Measurements from ENCODE around the gene PAMR1. TPM values are rescaled to one million over a fixed set of nuclear protein-coding genes. Genes with fewer than 3 reads are reported as not detected.

Gene PAMR1
- total RNA-seq = 0.10 TPM

- H3K9me3 ChIP-seq (ENCODE audit: low read depth, low read length) = no peaks in the 10 kb centered on the region
- no peak within 1 kb of the TSS for H3K4me3 ChIP-seq (ENCODE audit: low read length)
- H3K4me1 ChIP-seq (ENCODE audit: insufficient read depth, low read length) = no peaks in the 10 kb centered on the region
- peaks cover 56% of the 10 kb centered on the region for H3K27me3 ChIP-seq (ENCODE audit: insufficient read depth, low read length)
Measured at GRCh38 chr11:35525501-35526175, at the start of gene PAMR1. PAMR1 (minus strand) TSS chr11:35525616; CDS start chr11:35525585, 31 bp downstream.

- H3K27me3 ChIP-seq (ENCODE audit: insufficient read depth, low read length) = peaks cover 9% of the 10 kb centered on the region
- H3K9me3 ChIP-seq (ENCODE audit: low read depth, low read length) = no peaks in the 10 kb centered on the region
- H3K4me1 ChIP-seq (ENCODE audit: insufficient read depth, low read length) = no peaks in the 10 kb centered on the region
- no peak overlapping the region for H3K4me3 ChIP-seq (ENCODE audit: low read length)
Measured at GRCh38 chr11:35571696-35572095, 46.3 kb upstream of the PAMR1 start.

- Histone ChIP-seq H3K27me3 (ENCODE audit: insufficient read depth, low read length) (peaks cover 9% of the 10 kb centered on the region), H3K9me3 (ENCODE audit: low read depth, low read length) (no peaks in the 10 kb centered on the region), H3K4me3 (ENCODE audit: low read length) (no peak overlapping the region), H3K4me1 (ENCODE audit: insufficient read depth, low read length) (no peaks in the 10 kb centered on the region)
Measured at GRCh38 chr11:35567737-35568465, 42.5 kb upstream of the PAMR1 start.

GRCh38 chr11:35566885-35567284 is 41.5 kb upstream of the PAMR1 start:
- Histone ChIP-seq H3K4me1 (ENCODE audit: insufficient read depth, low read length) (no peaks in the 10 kb centered on the region), H3K4me3 (ENCODE audit: low read length) (no peak overlapping the region), H3K9me3 (ENCODE audit: low read depth, low read length) (no peaks in the 10 kb centered on the region), H3K27me3 (ENCODE audit: insufficient read depth, low read length) (peaks cover 2% of the 10 kb centered on the region)

- Histone ChIP-seq H3K4me1 (ENCODE audit: insufficient read depth, low read length) (no peaks in the 10 kb centered on the region), H3K9me3 (ENCODE audit: low read depth, low read length) (no peaks in the 10 kb centered on the region), H3K4me3 (ENCODE audit: low read length) (no peak overlapping the region)
Measured at GRCh38 chr11:35566181-35566580, 40.8 kb upstream of the PAMR1 start.

GRCh38 chr11:35564245-35564595 is 38.8 kb upstream of the PAMR1 start:
- H3K9me3 ChIP-seq (ENCODE audit: low read depth, low read length) = no peaks in the 10 kb centered on the region
- no peak overlapping the region for H3K4me3 ChIP-seq (ENCODE audit: low read length)
- no peaks in the 10 kb centered on the region for H3K4me1 ChIP-seq (ENCODE audit: insufficient read depth, low read length)

More at GRCh38 chr11:35566181-35566580, 40.8 kb upstream of the PAMR1 start:
- peaks cover 2% of the 10 kb centered on the region for H3K27me3 ChIP-seq (ENCODE audit: insufficient read depth, low read length)

GRCh38 chr11:35563484-35564244 is 38.2 kb upstream of the PAMR1 start:
- peaks cover 2% of the 10 kb centered on the region for H3K27me3 ChIP-seq (ENCODE audit: insufficient read depth, low read length)
- no peak overlapping the region for H3K4me3 ChIP-seq (ENCODE audit: low read length)
- no peaks in the 10 kb centered on the region for H3K9me3 ChIP-seq (ENCODE audit: low read depth, low read length)
- no peaks in the 10 kb centered on the region for H3K4me1 ChIP-seq (ENCODE audit: insufficient read depth, low read length)

More at GRCh38 chr11:35564245-35564595, 38.8 kb upstream of the PAMR1 start:
- peaks cover 2% of the 10 kb centered on the region for H3K27me3 ChIP-seq (ENCODE audit: insufficient read depth, low read length)

GRCh38 chr11:35559949-35560348 is 34.5 kb upstream of the PAMR1 start:
- no peak overlapping the region for H3K4me3 ChIP-seq (ENCODE audit: low read length)

GRCh38 chr11:35558513-35558912 is 33.1 kb upstream of the PAMR1 start:
- H3K9me3 ChIP-seq (ENCODE audit: low read depth, low read length) = no peaks in the 10 kb centered on the region
- no peak overlapping the region for H3K4me3 ChIP-seq (ENCODE audit: low read length)
- H3K4me1 ChIP-seq (ENCODE audit: insufficient read depth, low read length) = no peaks in the 10 kb centered on the region
- H3K27me3 ChIP-seq (ENCODE audit: insufficient read depth, low read length) = no peaks in the 10 kb centered on the region

More at GRCh38 chr11:35559949-35560348, 34.5 kb upstream of the PAMR1 start:
- no peaks in the 10 kb centered on the region for H3K9me3 ChIP-seq (ENCODE audit: low read depth, low read length)
- no peaks in the 10 kb centered on the region for H3K27me3 ChIP-seq (ENCODE audit: insufficient read depth, low read length)
- H3K4me1 ChIP-seq (ENCODE audit: insufficient read depth, low read length) = no peaks in the 10 kb centered on the region

GRCh38 chr11:35555488-35555887 is 30.1 kb upstream of the PAMR1 start:
- H3K4me1 ChIP-seq (ENCODE audit: insufficient read depth, low read length) = no peaks in the 10 kb centered on the region
- H3K9me3 ChIP-seq (ENCODE audit: low read depth, low read length) = no peaks in the 10 kb centered on the region
- H3K4me3 ChIP-seq (ENCODE audit: low read length) = no peak overlapping the region
- H3K27me3 ChIP-seq (ENCODE audit: insufficient read depth, low read length) = peaks cover 3% of the 10 kb centered on the region

- Histone ChIP-seq H3K9me3 (ENCODE audit: low read depth, low read length) (no peaks in the 10 kb centered on the region), H3K4me1 (ENCODE audit: insufficient read depth, low read length) (no peaks in the 10 kb centered on the region), H3K4me3 (ENCODE audit: low read length) (no peak overlapping the region), H3K27me3 (ENCODE audit: insufficient read depth, low read length) (peaks cover 3% of the 10 kb centered on the region)
Measured at GRCh38 chr11:35554491-35555437, 29.3 kb upstream of the PAMR1 start.

GRCh38 chr11:35553831-35554230 is 28.4 kb upstream of the PAMR1 start:
- Histone ChIP-seq H3K27me3 (ENCODE audit: insufficient read depth, low read length) (peaks cover 3% of the 10 kb centered on the region), H3K4me1 (ENCODE audit: insufficient read depth, low read length) (no peaks in the 10 kb centered on the region), H3K9me3 (ENCODE audit: low read depth, low read length) (no peaks in the 10 kb centered on the region), H3K4me3 (ENCODE audit: low read length) (no peak overlapping the region)

- no peaks in the 10 kb centered on the region for H3K4me1 ChIP-seq (ENCODE audit: insufficient read depth, low read length)
- no peaks in the 10 kb centered on the region for H3K9me3 ChIP-seq (ENCODE audit: low read depth, low read length)
- no peak overlapping the region for H3K4me3 ChIP-seq (ENCODE audit: low read length)
- H3K27me3 ChIP-seq (ENCODE audit: insufficient read depth, low read length) = peaks cover 3% of the 10 kb centered on the region
Measured at GRCh38 chr11:35553021-35553420, 27.6 kb upstream of the PAMR1 start.

- Histone ChIP-seq H3K4me1 (ENCODE audit: insufficient read depth, low read length) (no peaks in the 10 kb centered on the region), H3K27me3 (ENCODE audit: insufficient read depth, low read length) (peaks cover 3% of the 10 kb centered on the region), H3K9me3 (ENCODE audit: low read depth, low read length) (no peaks in the 10 kb centered on the region), H3K4me3 (ENCODE audit: low read length) (no peak overlapping the region)
Measured at GRCh38 chr11:35552616-35553015, 27.2 kb upstream of the PAMR1 start.
